ENCODE measurements around the gene CYTH3.
"Not testable (repeated sequence)": the region's sequence is repeated elsewhere in the genome, so short reads cannot be mapped to it uniquely, and the experiment has no call there.

Gene CYTH3

DNA sequence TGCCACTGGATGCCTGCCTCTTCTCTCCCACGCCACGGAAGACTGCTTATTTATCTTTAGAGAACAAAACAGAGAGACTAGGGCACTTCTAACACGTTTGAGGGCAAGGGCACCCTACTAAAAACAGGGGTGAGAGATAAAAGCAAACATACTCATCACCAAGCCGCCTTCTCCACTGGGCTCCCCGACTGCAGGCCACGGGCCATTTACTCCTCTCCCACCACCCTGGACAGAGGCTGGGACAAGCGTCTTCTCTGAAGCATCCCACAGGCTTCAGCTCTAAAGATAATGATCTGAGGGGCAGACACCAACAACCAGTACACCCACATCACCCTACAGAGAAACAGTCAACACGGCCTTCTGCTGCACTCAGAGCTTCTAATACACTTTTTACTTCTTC, 78.7 kb downstream of the CYTH3 start:
- H3K4me3 ChIP-seq (ENCODE audit: low read length): no peak overlapping the region
- no peak for DNase-seq (ENCODE audit: low read depth)
- TF ChIP-seq CTCF (conservative IDR thresholded peaks at IDR 0.05; ENCODE audit: low read depth, low read length): no peak

DNA sequence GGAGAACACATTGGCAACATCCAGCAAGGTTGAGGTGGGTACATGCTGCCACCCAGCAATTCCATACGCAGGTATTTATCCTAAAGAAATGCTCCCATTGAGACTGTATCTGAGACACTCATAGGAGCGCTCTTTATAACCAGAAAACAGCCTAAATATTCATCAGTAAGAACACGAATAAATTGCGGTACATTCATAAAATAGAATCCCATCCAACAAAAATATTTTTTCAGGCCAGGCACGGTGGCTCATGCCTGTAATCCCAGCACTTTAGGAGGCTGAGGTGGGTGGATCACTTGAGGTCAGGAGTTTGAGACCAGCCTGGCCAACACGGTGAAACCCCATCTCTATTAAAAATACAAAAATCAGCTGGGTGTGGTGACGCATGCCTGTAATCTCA, 81.9 kb downstream of the CYTH3 start:
- not testable (repeated sequence) for DNase-seq (ENCODE audit: low read depth); H3K4me3 ChIP-seq (ENCODE audit: low read length)

DNA sequence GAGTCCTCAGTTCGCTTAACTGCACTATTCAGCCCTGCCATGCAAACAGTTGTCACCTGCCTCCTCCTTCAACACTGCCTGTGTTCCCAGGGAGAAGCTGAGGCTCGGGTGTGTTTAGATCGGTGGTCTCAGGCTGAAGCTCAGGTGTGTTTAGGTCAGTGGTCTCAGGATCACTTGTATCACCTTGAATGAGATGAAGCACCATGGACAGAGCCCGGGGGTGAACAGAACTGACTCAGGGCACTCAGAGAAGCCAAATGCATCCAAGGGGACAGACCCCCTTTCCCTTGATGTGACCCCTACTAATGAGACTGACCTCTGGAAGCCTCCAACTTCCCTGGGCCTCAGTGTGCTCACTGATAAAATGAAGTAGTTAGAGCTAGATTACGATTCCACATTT, 84.0 kb downstream of the CYTH3 start:
- no peak overlapping the region for H3K4me3 ChIP-seq (ENCODE audit: low read length)
- no peak for DNase-seq (ENCODE audit: low read depth)
- no peak for TF ChIP-seq CTCF (conservative IDR thresholded peaks at IDR 0.05; ENCODE audit: low read depth, low read length)

DNA sequence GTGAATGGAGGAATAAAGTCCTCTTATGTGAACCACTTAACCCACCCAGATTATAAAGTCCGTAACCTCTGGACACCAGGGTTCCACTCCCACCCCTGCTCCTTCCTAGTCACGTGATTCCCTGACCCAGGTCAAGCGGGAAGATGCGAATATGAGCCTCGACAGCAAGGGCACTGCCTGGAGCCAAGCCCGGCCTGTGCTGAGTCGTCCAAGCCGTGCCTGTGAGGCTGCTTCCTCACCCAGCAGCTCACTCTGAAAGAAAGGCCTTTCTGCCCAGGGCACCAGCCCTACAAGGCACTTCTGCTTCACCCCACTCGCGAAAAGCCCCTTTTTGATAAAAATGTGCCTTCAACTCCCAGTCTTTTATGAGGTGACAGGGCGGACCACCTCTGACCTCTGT, 85.8 kb downstream of the CYTH3 start:
- DNase-seq (ENCODE audit: low read depth): no peak
- no peak overlapping the region for H3K4me3 ChIP-seq (ENCODE audit: low read length)
- no peak for TF ChIP-seq CTCF (conservative IDR thresholded peaks at IDR 0.05; ENCODE audit: low read depth, low read length)

- H3K4me3 ChIP-seq (ENCODE audit: low read length): no peak overlapping the region
- no peak for DNase-seq (ENCODE audit: low read depth)
- TF ChIP-seq CTCF (conservative IDR thresholded peaks at IDR 0.05; ENCODE audit: low read depth, low read length): no peak
These were observed 89.4 kb downstream of the CYTH3 start for GRCh38 chr7:6182993-6183392.

DNA sequence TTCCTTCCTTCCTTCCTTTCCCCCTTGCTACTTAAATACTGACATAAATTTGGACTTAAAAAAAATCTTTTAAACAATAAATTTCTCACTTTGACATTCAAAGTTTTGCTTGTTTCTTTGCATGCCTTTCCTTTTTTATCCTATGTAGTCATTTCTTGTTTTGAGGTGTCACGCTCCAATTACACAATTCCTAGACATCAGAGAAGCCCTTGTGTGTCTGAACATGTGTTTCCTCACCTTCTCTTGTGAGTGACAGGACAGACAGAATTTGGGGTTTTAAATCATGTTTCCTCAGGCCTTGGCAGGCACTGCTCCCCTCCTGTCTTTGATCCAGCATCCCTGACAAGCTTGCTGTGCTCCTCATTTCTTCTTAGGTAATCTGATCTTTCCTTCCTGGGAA, 91.3 kb downstream of the CYTH3 start:
- no peak overlapping the region for H3K4me3 ChIP-seq (ENCODE audit: low read length)
- no peak for DNase-seq (ENCODE audit: low read depth)
- TF ChIP-seq CTCF (conservative IDR thresholded peaks at IDR 0.05; ENCODE audit: low read depth, low read length): no peak

DNA sequence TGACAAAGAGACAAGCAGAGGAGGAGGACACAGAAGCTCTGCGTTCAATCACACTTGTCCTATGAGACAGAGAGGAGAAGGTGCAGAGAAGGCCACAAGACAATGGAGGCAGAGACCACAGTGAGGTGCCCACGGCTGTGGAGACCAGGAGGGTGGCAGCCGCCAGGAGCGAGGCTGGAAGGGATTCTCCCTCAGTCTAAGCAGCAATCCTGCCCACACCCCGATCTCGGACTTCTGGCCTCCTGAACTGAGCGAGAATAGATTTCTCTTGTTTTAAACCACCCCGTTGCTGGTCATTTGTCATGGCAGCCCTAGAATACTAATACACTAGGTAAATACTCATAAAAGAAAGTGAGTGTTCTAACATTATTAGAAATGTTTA, 92.1 kb downstream of the CYTH3 start:
- DNase-seq (ENCODE audit: low read depth): no peak
- no peak overlapping the region for H3K4me3 ChIP-seq (ENCODE audit: low read length)
- no peak for TF ChIP-seq CTCF (conservative IDR thresholded peaks at IDR 0.05; ENCODE audit: low read depth, low read length)
